ENCODE measurements around the gene HPGDS. TPM values are rescaled to one million over a fixed set of nuclear protein-coding genes. Genes with fewer than 3 reads are reported as not detected.
"Not testable (repeated sequence)": the region's sequence is repeated elsewhere in the genome, so short reads cannot be mapped to it uniquely, and the experiment has no call there.

Gene HPGDS
- total RNA-seq, 1 donor from 2014 or later = not detected

DNA sequence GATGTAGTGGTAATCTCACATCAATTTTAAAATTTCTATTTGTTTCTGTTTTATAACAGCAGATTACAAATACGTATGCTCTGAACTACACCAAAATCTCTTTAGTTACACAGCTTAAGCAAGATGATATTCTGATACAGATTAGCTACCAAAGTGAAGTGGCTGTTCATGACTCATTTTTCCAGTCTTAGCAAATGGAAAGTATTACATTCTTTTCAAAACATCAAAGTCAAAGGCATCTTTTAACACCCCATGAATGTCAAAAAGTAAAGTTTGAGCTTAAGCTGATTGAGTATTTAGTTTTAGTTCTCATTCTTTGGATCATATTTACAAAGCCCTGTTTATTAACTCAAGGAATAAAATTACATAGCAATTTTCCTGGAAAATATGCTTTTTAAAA, 6.6 kb upstream of the HPGDS start:
- Mint-ChIP-seq H3K9me3 (no peaks in the 10 kb centered on the region), H3K27ac (peak overlapping the region; percentile 80), H3K4me1 (peaks cover 26% of the 10 kb centered on the region), H3K27me3 (peaks cover 7% of the 10 kb centered on the region), H3K36me3 (ENCODE audit: low read depth) (no peaks in the 10 kb centered on the region), H3K4me3 (no peak overlapping the region)
- intact Hi-C loops (cut with micrococcal nuclease) = loop anchor here (1.0 to 5.0 kb wide), 2 partner anchors 10 to 103 kb away; partner anchors contain the start of gene PDLIM5
- no peak for DNase-seq

- H3K27ac Mint-ChIP-seq = peak overlapping the region; percentile 80
- H3K4me3 Mint-ChIP-seq = no peak overlapping the region
- peaks cover 7% of the 10 kb centered on the region for H3K27me3 Mint-ChIP-seq
- H3K9me3 Mint-ChIP-seq = no peaks in the 10 kb centered on the region
- peaks cover 26% of the 10 kb centered on the region for H3K4me1 Mint-ChIP-seq
- intact Hi-C loops (cut with micrococcal nuclease) = loop anchor here (1.0 to 5.0 kb wide), 2 partner anchors 9 to 104 kb away; partner anchors contain the start of gene PDLIM5
- no peaks in the 10 kb centered on the region for H3K36me3 Mint-ChIP-seq (ENCODE audit: low read depth)
- DNase-seq = no peak
Observed at GRCh38 chr4:94348666-94349065, 6.0 kb upstream of the HPGDS start.

- no peak for DNase-seq
- Mint-ChIP-seq H3K4me3 (no peak overlapping the region), H3K4me1 (peaks cover 22% of the 10 kb centered on the region), H3K36me3 (ENCODE audit: low read depth) (no peaks in the 10 kb centered on the region), H3K9me3 (no peaks in the 10 kb centered on the region), H3K27ac (no peak overlapping the region), H3K27me3 (peaks cover under 1% of the 10 kb centered on the region)
- intact Hi-C loops (cut with micrococcal nuclease) = loop anchor here (5.0 kb wide), 1 partner anchor 106 kb away; the partner anchor contains the start of gene PDLIM5
Observed at GRCh38 chr4:94346541-94346940, 3.9 kb upstream of the HPGDS start.

GRCh38 chr4:94345969-94346368, 3.3 kb upstream of the HPGDS start:
- Mint-ChIP-seq H3K27ac (no peak overlapping the region), H3K36me3 (ENCODE audit: low read depth) (no peaks in the 10 kb centered on the region), H3K4me1 (peaks cover 22% of the 10 kb centered on the region), H3K27me3 (no peaks in the 10 kb centered on the region), H3K4me3 (no peak overlapping the region), H3K9me3 (no peaks in the 10 kb centered on the region)
- no peak for DNase-seq
- intact Hi-C loops (cut with micrococcal nuclease) = loop anchor here (5.0 kb wide), 1 partner anchor 106 kb away; the partner anchor contains the start of gene PDLIM5

GRCh38 chr4:94345266-94345665, 2.6 kb upstream of the HPGDS start:
- Mint-ChIP-seq H3K27ac (no peak overlapping the region), H3K9me3 (no peaks in the 10 kb centered on the region), H3K4me3 (no peak overlapping the region), H3K27me3 (no peaks in the 10 kb centered on the region), H3K36me3 (ENCODE audit: low read depth) (no peaks in the 10 kb centered on the region), H3K4me1 (peaks cover 22% of the 10 kb centered on the region)
- intact Hi-C loops (cut with micrococcal nuclease) = loop anchor here (5.0 kb wide), 1 partner anchor 107 kb away; the partner anchor contains the start of gene PDLIM5
- no peak for DNase-seq

DNA sequence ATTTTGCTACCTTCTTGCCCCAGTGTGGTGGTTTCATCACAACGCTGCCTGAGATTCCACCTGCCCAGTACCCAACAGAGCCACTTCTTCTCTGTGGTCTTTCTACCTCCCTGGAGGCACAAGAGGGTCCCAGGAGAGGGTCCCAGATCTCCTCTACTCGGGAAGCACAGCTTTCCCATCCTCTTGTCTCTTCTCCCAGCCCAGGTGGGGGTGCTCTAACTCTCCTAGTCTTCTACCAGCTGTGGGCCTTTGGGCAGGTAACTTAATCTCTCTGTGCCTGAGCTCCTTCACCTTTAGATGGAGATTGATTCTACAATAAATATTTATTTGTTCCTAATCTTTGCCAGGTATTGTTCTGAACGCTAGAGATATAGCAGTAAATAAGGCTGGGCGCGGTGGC, 1.8 kb upstream of the HPGDS start:
- Mint-ChIP-seq H3K27ac (no peak overlapping the region), H3K27me3 (no peaks in the 10 kb centered on the region), H3K9me3 (no peaks in the 10 kb centered on the region), H3K4me1 (peaks cover 26% of the 10 kb centered on the region), H3K4me3 (no peak overlapping the region), H3K36me3 (ENCODE audit: low read depth) (no peaks in the 10 kb centered on the region)
- intact Hi-C loops (cut with micrococcal nuclease) = no loop called here
- DNase-seq = no peak

- Mint-ChIP-seq H3K4me1 (peaks cover 19% of the 10 kb centered on the region), H3K27me3 (no peaks in the 10 kb centered on the region), H3K27ac (no peak overlapping the region), H3K4me3 (no peak overlapping the region), H3K36me3 (ENCODE audit: low read depth) (no peaks in the 10 kb centered on the region), H3K9me3 (no peaks in the 10 kb centered on the region)
- intact Hi-C loops (cut with micrococcal nuclease) = no loop called here
- DNase-seq = no peak
Observed at GRCh38 chr4:94341481-94342370, 910 bp downstream of the HPGDS start.

GRCh38 chr4:94339779-94340178, 2.9 kb downstream of the HPGDS start:
- peak overlapping the region; percentile 78 for H3K27ac Mint-ChIP-seq
- H3K4me1 Mint-ChIP-seq = peaks cover 14% of the 10 kb centered on the region
- no peaks in the 10 kb centered on the region for H3K9me3 Mint-ChIP-seq
- peak overlapping the region; percentile 63 for H3K4me3 Mint-ChIP-seq
- H3K36me3 Mint-ChIP-seq (ENCODE audit: low read depth) = no peaks in the 10 kb centered on the region
- intact Hi-C loops (cut with micrococcal nuclease) = loop anchor here (1.0 to 2.0 kb wide), 4 partner anchors 10 to 132 kb away; partner anchors contain the start of gene SMARCAD1
- DNase-seq = peak; percentile 54
- H3K27me3 Mint-ChIP-seq = no peaks in the 10 kb centered on the region

DNA sequence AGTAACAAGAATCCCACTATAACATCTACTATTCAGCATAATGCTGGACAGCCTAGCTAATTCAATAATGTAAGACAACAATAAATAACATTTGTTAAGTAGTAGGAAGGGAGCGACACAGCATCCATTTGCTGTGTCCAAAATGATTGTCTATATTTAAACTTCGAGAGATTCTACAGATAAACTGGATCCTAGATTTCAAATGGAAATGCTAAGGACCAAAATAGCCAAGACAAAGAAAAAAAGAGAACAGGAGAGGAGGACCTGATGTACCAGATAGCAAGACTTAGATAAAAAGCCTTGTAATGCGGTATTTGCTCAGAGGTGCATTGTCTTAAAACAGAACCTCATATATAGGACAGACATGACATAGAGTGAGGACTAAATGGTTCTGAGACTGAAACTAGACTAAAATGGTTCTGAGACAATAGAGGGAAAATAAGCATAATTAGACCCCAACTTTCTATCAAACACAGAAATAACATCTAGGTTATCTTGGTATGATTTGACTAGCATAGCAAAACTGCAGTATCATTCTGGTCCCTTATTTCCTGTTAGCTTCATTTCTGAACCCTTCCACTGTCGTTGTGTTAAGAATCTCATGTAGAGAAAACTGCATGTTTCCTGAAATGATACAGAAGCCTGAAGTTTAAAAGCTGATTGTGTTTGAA, 3.8 kb downstream of the HPGDS start:
- no peaks in the 10 kb centered on the region for H3K36me3 Mint-ChIP-seq (ENCODE audit: low read depth)

GRCh38 chr4:94336791-94337190, 5.8 kb downstream of the HPGDS start:
- DNase-seq; intact Hi-C loops (cut with micrococcal nuclease); H3K4me3 Mint-ChIP-seq; H3K27ac Mint-ChIP-seq; H3K27me3 Mint-ChIP-seq; H3K9me3 Mint-ChIP-seq; H3K36me3 Mint-ChIP-seq (ENCODE audit: low read depth): not testable (repeated sequence)
- peaks cover 11% of the 10 kb centered on the region for H3K4me1 Mint-ChIP-seq

More for the DNA sequence above, 3.8 kb downstream of the HPGDS start:
- DNase-seq = no peak
- no peaks in the 10 kb centered on the region for H3K9me3 Mint-ChIP-seq
- peak overlapping the region; percentile 77 for H3K27ac Mint-ChIP-seq
- intact Hi-C loops (cut with micrococcal nuclease) = loop anchor here (1.0 to 2.0 kb wide), 4 partner anchors 10 to 132 kb away; partner anchors contain the start of gene SMARCAD1
- peaks cover 14% of the 10 kb centered on the region for H3K4me1 Mint-ChIP-seq
- no peaks in the 10 kb centered on the region for H3K27me3 Mint-ChIP-seq
- peak overlapping the region; percentile 70 for H3K4me3 Mint-ChIP-seq

DNA sequence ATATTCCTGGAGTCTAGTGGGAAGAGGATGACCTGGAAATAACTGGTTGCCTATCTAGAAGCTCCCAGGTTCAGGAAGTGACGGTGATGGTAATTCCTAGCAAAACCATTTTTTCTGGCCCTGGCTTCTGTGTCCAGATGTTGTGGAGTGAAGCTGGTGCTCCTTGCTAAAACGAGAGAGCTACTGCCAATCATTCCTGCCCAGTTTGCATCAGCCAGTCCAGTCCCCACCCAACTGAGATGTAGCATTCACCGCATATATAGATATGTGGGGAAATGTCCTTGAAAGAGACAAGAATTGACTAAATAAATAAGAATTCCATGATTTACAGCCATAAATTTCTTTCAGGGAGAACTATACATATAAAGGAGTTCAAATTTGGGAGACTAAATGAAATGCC, 6.3 kb downstream of the HPGDS start:
- Mint-ChIP-seq H3K4me1 (peaks cover 11% of the 10 kb centered on the region), H3K9me3 (no peaks in the 10 kb centered on the region), H3K27me3 (no peaks in the 10 kb centered on the region), H3K27ac (no peak overlapping the region), H3K36me3 (ENCODE audit: low read depth) (no peaks in the 10 kb centered on the region), H3K4me3 (no peak overlapping the region)
- no peak for DNase-seq
- intact Hi-C loops (cut with micrococcal nuclease) = no loop called here

- Mint-ChIP-seq H3K27ac (no peak overlapping the region), H3K27me3 (peaks cover under 1% of the 10 kb centered on the region), H3K9me3 (no peaks in the 10 kb centered on the region), H3K36me3 (ENCODE audit: low read depth) (no peaks in the 10 kb centered on the region), H3K4me1 (peaks cover 11% of the 10 kb centered on the region), H3K4me3 (no peak overlapping the region)
- intact Hi-C loops (cut with micrococcal nuclease) = no loop called here
- no peak for DNase-seq
Observed at GRCh38 chr4:94334962-94335361, 7.7 kb downstream of the HPGDS start.

DNA sequence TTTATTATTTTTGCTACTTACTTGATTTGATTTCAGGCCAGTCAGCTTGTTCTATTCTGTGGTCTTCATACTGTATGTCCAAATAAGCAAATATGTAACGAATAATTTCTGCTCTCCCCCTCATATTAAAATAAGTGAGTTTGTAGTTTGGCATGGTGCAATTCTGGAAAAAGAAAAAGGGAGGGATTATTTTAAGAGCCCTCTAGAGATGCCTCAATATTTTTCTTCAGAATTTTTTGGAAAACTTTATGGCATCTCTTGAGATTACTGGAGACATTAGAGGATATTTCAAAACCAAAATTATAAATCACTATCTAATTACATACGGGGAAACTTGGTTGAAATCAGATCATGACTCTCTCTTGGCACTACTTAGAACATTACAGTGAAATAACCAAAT, 8.2 kb downstream of the HPGDS start:
- Mint-ChIP-seq H3K36me3 (ENCODE audit: low read depth) (no peaks in the 10 kb centered on the region), H3K27ac (no peak overlapping the region), H3K9me3 (no peaks in the 10 kb centered on the region), H3K27me3 (peaks cover 3% of the 10 kb centered on the region), H3K4me3 (no peak overlapping the region), H3K4me1 (peaks cover 6% of the 10 kb centered on the region)
- no peak for DNase-seq
- intact Hi-C loops (cut with micrococcal nuclease) = no loop called here

GRCh38 chr4:94333866-94334265, 8.8 kb downstream of the HPGDS start:
- Mint-ChIP-seq H3K9me3 (no peaks in the 10 kb centered on the region), H3K36me3 (ENCODE audit: low read depth) (no peaks in the 10 kb centered on the region), H3K27ac (no peak overlapping the region), H3K4me1 (peaks cover 3% of the 10 kb centered on the region), H3K27me3 (peaks cover 4% of the 10 kb centered on the region), H3K4me3 (no peak overlapping the region)
- intact Hi-C loops (cut with micrococcal nuclease) = no loop called here
- no peak for DNase-seq

All from activated CD4-positive, alpha-beta T cell treated with anti-CD3 and anti-CD28 coated beads, Interleukin-2, amount 10 ng/mL, durations not matched to agents 24 days and 14 days (primary cell).